Glutamatergic neuron (in vitro differentiated cells): ENCODE results near the gene FAM124A. TPM values are rescaled to one million over a fixed set of nuclear protein-coding genes. Genes with fewer than 3 reads are reported as not detected.

Experiments used
- DNase-seq: peaks from one replicate; pipeline ENCODE4 v3.0.0; 2022
- H3K27ac Mint-ChIP-seq: one replicate; pipeline ENCODE4 v1.8.0; 2020; ENCODE audit warnings: mild to moderate bottlenecking, mixed read lengths, inconsistent platforms; ENCODE audit not compliant: unreplicated experiment
- H3K27me3 Mint-ChIP-seq: one replicate; pipeline ENCODE4 v1.8.0; 2020; ENCODE audit warnings: mild to moderate bottlenecking, moderate library complexity, mixed read lengths, inconsistent platforms; ENCODE audit not compliant: unreplicated experiment
- H3K36me3 Mint-ChIP-seq: one replicate; pipeline ENCODE4 v1.8.0; 2020; ENCODE audit warnings: mild to moderate bottlenecking, mixed read lengths, inconsistent platforms; ENCODE audit not compliant: unreplicated experiment
- H3K4me1 Mint-ChIP-seq: one replicate; pipeline ENCODE4 v1.8.0; 2020; ENCODE audit warnings: mild to moderate bottlenecking, low read depth, mixed read lengths, inconsistent platforms; ENCODE audit not compliant: unreplicated experiment
- H3K4me3 Mint-ChIP-seq: one replicate; pipeline ENCODE4 v1.8.0; 2020; ENCODE audit warnings: mild to moderate bottlenecking, mixed read lengths, inconsistent platforms; ENCODE audit not compliant: unreplicated experiment
- H3K9me3 Mint-ChIP-seq: one replicate; pipeline ENCODE4 v1.8.0; 2020; ENCODE audit warnings: mild to moderate bottlenecking, moderate library complexity, mixed read lengths, inconsistent platforms; ENCODE audit not compliant: unreplicated experiment
- CTCF ChIP-seq: fragments of 200-600 bp; sonication (generic); IDR thresholded peaks from one replicate; pipeline ENCODE4 v1.5.0; 2021; ENCODE audit not compliant: partially characterized antibody, unreplicated experiment
- total RNA-seq: library from RNA; stranded (reverse); fragmentation: NEBNext Ultra II Directional; extraction: Animal tissue kit (Norgen Biotek cat#: 25700); gene quantifications from one replicate; pipeline ENCODE4 v1.2.1, GENCODE V29; 2021; ENCODE audit not compliant: unreplicated experiment

Gene FAM124A
- total RNA-seq, 1 donor from 2014 or later: 3.7 TPM

- no peak for TF ChIP-seq CTCF
- Mint-ChIP-seq H3K9me3 (no peaks in the 10 kb centered on the region), H3K27ac (no peak overlapping the region), H3K27me3 (no peaks in the 10 kb centered on the region), H3K36me3 (no peaks in the 10 kb centered on the region), H3K4me3 (no peak overlapping the region), H3K4me1 (no peaks in the 10 kb centered on the region)
- DNase-seq: no peak
Observed at GRCh38 chr13:51192348-51192747, 29.9 kb upstream of the FAM124A start.

GRCh38 chr13:51193387-51193786 lies 28.8 kb upstream of the FAM124A start:
- Mint-ChIP-seq H3K27ac (no peak overlapping the region), H3K4me1 (no peaks in the 10 kb centered on the region)

GRCh38 chr13:51194942-51195341 lies 27.3 kb upstream of the FAM124A start:
- Mint-ChIP-seq H3K4me3 (no peak overlapping the region), H3K4me1 (no peaks in the 10 kb centered on the region), H3K27ac (no peak overlapping the region), H3K36me3 (no peaks in the 10 kb centered on the region), H3K9me3 (no peaks in the 10 kb centered on the region), H3K27me3 (no peaks in the 10 kb centered on the region)
- TF ChIP-seq CTCF: no peak
- no peak for DNase-seq

More at GRCh38 chr13:51193387-51193786, 28.8 kb upstream of the FAM124A start:
- DNase-seq: no peak
- no peaks in the 10 kb centered on the region for H3K36me3 Mint-ChIP-seq
- no peaks in the 10 kb centered on the region for H3K9me3 Mint-ChIP-seq
- H3K4me3 Mint-ChIP-seq: no peak overlapping the region
- no peaks in the 10 kb centered on the region for H3K27me3 Mint-ChIP-seq
- TF ChIP-seq CTCF: no peak

- Mint-ChIP-seq H3K27ac (no peak overlapping the region), H3K27me3 (peaks cover 2% of the 10 kb centered on the region), H3K4me1 (no peaks in the 10 kb centered on the region), H3K9me3 (peaks cover 2% of the 10 kb centered on the region), H3K4me3 (no peak overlapping the region), H3K36me3 (no peaks in the 10 kb centered on the region)
- TF ChIP-seq CTCF: no peak
- DNase-seq: no peak
Observed at GRCh38 chr13:51201886-51202285, 20.3 kb upstream of the FAM124A start.

- Mint-ChIP-seq H3K4me3 (no peak overlapping the region), H3K9me3 (peaks cover 2% of the 10 kb centered on the region), H3K36me3 (no peaks in the 10 kb centered on the region), H3K27ac (no peak overlapping the region), H3K4me1 (no peaks in the 10 kb centered on the region), H3K27me3 (peaks cover 2% of the 10 kb centered on the region)
- TF ChIP-seq CTCF: no peak
- no peak for DNase-seq
Observed at GRCh38 chr13:51202477-51203046, 19.6 kb upstream of the FAM124A start.
